ENCODE results near the gene AGXT2. TPM values are rescaled to one million over a fixed set of nuclear protein-coding genes. Genes with fewer than 3 reads are reported as not detected.

The AGXT2 gene, protein sequence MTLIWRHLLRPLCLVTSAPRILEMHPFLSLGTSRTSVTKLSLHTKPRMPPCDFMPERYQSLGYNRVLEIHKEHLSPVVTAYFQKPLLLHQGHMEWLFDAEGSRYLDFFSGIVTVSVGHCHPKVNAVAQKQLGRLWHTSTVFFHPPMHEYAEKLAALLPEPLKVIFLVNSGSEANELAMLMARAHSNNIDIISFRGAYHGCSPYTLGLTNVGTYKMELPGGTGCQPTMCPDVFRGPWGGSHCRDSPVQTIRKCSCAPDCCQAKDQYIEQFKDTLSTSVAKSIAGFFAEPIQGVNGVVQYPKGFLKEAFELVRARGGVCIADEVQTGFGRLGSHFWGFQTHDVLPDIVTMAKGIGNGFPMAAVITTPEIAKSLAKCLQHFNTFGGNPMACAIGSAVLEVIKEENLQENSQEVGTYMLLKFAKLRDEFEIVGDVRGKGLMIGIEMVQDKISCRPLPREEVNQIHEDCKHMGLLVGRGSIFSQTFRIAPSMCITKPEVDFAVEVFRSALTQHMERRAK
- not detected for total RNA-seq
- long read RNA-seq = 0 reads

GRCh38 chr5:35047785-35048404 is at the start of gene AGXT2:
TSS of gene AGXT2 (minus strand) at chr5:35047949. CDS start at chr5:35047892, 57 bp downstream.
- intact Hi-C loops (cut with DNase I) = no loop called here
- DNase-seq (no peak), ATAC-seq (no peak)

GRCh38 chr5:35096932-35097331 is 49.2 kb upstream of the AGXT2 start:
- ATAC-seq (no peak), DNase-seq (no peak)
- intact Hi-C loops (cut with DNase I) = no loop called here

- no peak for ATAC-seq
- intact Hi-C loops (cut with DNase I) = no loop called here
- no peak for DNase-seq
These were observed 48.5 kb upstream of the AGXT2 start for GRCh38 chr5:35096216-35096615.

GRCh38 chr5:35095366-35095765 is 47.6 kb upstream of the AGXT2 start:
- intact Hi-C loops (cut with DNase I) = no loop called here
- ATAC-seq (no peak), DNase-seq (no peak)

DNA sequence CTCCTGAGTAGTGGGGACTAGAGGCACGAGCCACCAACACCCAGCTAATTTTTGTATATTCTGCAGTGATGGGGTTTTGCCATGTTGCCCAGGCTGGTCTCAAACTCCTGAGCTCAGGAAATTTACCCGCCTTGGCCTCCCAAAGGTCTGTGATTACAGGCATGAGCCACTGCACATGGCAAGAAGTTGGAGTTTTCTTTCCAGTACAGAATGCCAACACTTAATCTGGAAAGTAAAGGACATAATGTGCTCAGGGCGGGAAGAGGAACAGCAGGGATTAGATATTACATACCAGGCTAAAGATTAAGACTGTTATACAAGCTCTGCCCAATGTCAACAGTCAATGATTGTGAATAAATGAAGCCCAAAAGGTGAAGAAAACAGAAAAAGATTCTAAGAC is 47.2 kb upstream of the AGXT2 start:
- DNase-seq = no peak
- intact Hi-C loops (cut with DNase I) = no loop called here
- no peak for ATAC-seq

DNA sequence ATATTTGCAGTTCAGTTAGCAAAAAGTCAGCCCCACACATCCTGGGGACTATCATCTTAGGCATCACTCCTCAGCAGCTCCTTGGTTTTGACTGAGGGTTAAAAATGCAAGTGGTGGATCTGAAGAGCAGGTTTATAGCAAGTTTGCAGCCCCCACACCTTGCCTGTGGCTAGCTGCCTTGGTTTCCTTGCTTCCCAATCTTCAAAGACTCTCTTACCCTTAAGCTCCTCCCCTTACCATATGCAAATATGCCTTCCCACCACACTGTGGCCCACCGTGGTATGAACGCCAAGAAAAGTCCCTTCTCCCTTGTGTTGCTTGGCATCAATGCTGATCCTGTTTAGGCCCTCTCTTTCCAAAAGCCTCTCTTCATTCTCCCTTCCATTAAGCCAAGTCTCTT is 45.0 kb upstream of the AGXT2 start:
- ATAC-seq = no peak
- intact Hi-C loops (cut with DNase I) = no loop called here
- DNase-seq = no peak

DNA sequence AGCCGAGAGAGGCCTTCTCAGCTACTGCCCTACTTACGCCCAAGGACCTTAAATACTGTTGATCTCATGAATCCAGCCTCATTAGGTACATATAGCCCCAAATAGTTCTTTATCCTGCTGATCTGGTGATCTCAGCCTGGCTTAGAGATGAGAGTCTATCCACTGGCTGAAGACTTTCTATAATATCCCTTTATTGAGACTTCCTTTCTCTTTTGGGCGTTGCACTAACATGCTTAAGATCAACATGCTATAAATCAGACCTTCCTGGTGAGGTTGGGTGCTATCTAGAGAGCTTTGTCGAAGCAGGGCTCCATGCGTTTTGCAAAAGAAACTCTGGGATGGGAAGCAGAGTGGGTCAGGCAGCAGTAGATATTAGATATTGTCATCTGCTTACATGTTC is 44.0 kb upstream of the AGXT2 start:
- DNase-seq (no peak), ATAC-seq (no peak)
- intact Hi-C loops (cut with DNase I) = no loop called here

GRCh38 chr5:35089334-35090314 is 41.9 kb upstream of the AGXT2 start:
- ATAC-seq = peak; percentile 67 to 80
- DNase-seq = no peak
- intact Hi-C loops (cut with DNase I) = loop anchor here in 1 of 2 donors (10.0 kb wide), 1 partner anchor 835 kb away; no protein-coding TSS in a partner anchor

- DNase-seq (no peak), ATAC-seq (peak in 1 of 2 donors; percentile 59)
- intact Hi-C loops (cut with DNase I) = loop anchor here in 1 of 2 donors (10.0 kb wide), 1 partner anchor 837 kb away; no protein-coding TSS in a partner anchor
These were observed 40.2 kb upstream of the AGXT2 start for GRCh38 chr5:35087991-35088390.

DNA sequence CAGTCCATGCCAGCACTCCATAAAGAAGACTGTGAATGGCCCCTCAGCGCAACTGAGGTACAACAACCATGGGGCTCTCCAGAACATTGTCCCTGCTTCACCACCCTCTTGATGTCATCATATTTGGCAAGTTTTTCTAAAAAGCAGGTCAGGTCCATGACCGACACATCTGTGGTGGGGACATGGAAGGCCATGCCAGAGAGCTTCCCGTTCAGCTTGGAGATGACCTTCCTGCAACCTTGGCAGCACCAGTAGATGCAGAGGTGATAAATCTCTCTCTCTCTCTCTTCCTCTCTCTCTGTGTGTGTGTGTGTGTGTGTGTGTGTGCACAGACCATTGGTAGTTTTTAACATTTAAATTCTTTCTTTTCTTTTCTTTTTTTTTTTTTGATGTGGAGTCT is 35.4 kb upstream of the AGXT2 start:
- intact Hi-C loops (cut with DNase I) = loop anchor here in 1 of 2 donors (10.0 kb wide), 1 partner anchor 842 kb away; no protein-coding TSS in a partner anchor
- ATAC-seq = no peak
- DNase-seq = no peak

DNA sequence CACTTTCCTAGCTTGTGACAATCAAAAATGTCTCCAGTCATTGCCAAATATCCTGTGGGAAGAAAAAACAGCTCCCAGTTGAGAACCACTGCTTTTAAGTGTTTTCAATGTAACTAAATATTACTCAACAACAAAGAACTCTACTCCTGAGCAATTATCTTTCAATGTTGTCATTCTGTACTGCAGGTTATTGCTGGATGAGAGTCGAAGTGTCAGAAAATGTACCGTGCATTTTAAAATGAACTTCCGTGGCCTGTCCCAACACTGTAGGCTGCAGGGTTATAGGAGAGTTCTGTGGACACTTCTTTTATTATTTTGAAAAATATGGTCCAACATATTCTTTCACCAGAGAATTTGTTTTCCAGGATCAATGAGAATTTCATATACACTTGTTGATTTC is 34.8 kb upstream of the AGXT2 start:
- DNase-seq = no peak
- ATAC-seq = no peak
- intact Hi-C loops (cut with DNase I) = loop anchor here in 1 of 2 donors (10.0 kb wide), 1 partner anchor 842 kb away; no protein-coding TSS in a partner anchor

- intact Hi-C loops (cut with DNase I) = loop anchor here in 1 of 2 donors (10.0 kb wide), 1 partner anchor 844 kb away; no protein-coding TSS in a partner anchor
- DNase-seq (no peak), ATAC-seq (no peak)
These were observed 33.4 kb upstream of the AGXT2 start for GRCh38 chr5:35081134-35081533.

- ATAC-seq (no peak), DNase-seq (no peak)
- intact Hi-C loops (cut with DNase I) = no loop called here
These were observed 25.4 kb upstream of the AGXT2 start for GRCh38 chr5:35073160-35073559.

GRCh38 chr5:35069188-35069587 is 21.4 kb upstream of the AGXT2 start:
- intact Hi-C loops (cut with DNase I) = no loop called here
- no peak for ATAC-seq
- DNase-seq = no peak

DNA sequence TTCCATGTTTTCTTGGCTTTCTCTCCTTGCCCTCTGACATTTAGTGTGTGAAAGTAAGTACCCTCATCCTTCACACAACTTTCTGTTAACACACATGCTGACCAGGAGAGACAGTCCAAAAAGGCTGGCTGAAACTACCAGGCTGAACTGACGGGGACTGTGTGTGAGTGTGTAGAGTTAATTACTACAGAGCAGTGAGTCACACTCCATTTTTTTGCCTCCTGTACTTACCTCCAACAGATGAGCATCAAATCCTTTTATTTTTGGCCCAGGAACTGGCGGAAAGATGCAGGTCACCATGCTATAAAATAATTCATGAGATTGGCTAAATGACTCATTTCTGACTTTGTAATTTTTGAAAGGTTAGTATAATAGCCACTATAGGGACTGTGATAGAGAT is 20.2 kb upstream of the AGXT2 start:
- ATAC-seq = no peak
- intact Hi-C loops (cut with DNase I) = no loop called here
- DNase-seq = no peak

DNA sequence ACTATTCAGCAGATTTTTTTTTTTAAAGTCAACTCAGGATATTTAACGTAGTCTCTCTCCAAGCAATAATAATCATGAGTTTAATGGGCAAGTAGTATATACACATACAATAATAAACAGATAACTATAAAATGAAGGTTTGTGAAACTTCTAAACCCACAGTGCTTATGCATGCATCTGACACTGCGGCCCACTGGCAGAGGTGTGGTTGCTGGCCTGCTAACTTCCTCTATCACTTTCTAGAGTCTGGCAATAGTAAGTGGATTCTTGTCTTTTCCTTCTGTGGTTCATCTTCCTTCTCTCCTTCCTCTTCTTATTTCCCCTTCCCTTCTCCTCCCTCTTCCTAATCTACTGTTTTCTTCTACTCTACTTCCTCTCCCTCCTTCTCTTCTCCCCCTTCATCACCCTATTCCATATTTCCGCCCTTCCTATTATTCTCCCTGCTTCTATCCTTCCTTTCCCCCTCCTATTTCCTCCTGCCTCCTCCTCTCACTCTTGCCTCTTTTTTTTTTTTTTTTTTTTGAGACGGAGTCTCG is 18.6 kb upstream of the AGXT2 start:
- DNase-seq (no peak), ATAC-seq (no peak)
- intact Hi-C loops (cut with DNase I) = no loop called here

DNA sequence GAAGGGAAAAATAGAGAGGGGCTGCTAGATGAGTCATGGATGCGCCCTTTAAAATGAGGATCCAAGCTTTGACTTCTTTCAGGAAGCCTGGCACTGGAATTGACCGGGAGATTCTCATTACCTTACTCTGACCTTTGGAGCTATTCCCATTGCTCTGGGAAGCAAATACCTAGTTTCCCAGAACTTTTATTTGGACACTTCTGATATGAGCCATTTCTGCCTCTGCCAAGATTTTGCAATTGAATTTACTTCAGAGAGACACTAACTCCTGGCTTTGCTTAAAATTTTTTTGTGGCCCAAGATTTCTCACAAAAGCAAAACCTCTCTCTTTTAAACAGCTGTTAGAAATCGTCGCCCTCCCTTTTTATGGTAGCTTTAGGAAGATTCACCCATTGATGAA is 15.7 kb upstream of the AGXT2 start:
- ATAC-seq (peak; percentile 47 to 66), DNase-seq (no peak)
- intact Hi-C loops (cut with DNase I) = no loop called here

GRCh38 chr5:35061211-35061770 is 13.5 kb upstream of the AGXT2 start:
- intact Hi-C loops (cut with DNase I) = no loop called here
- ATAC-seq (peak in 1 of 2 donors; percentile 82), DNase-seq (no peak)

DNA sequence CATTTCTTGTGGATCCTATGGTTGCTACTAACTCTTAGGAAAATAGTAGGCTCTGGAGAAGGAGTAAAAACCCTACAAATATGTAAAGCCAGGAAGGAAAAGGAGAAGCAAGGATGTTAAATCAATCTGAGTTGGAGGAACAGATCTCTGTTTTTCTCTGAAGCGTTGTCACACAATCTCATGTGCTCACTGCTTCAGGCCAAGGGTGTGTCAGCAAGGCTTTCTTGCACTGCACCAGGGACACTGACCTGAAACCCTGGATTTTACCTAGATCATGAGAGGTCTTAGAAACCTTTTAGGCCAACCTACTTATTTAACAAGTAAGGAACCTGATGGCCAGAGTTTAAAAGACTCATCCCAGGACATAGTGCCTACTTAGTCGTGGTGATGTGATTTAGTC is 12.5 kb upstream of the AGXT2 start:
- intact Hi-C loops (cut with DNase I) = no loop called here
- ATAC-seq (no peak), DNase-seq (no peak)

Data from left cardiac atrium (tissue), 4 donors.